Keratinocyte (primary cell): ENCODE data around the gene FCHSD1.

Experiments
- CTCF ChIP-seq, 3 experiments: IDR thresholded peaks in 1 of 3; conservative IDR thresholded peaks in 1 of 3; optimal IDR thresholded peaks in 1 of 3; 2 replicates in 2 of 3; 3 replicates in 1 of 3; pipeline versions ENCODE3 to v1.5.1; 2011; ENCODE audit warnings: low read length in 3 of 3, mild to moderate bottlenecking in 3 of 3, moderate library complexity in 2 of 3, control low read depth in 1 of 3, inconsistent platforms in 1 of 3; ENCODE audit not compliant: insufficient read depth in 2 of 3; ENCODE audit errors: extremely low read depth in 1 of 3
- EZH2 ChIP-seq: IDR thresholded peaks from one replicate; pipeline ENCODE4 v1.6.1; 2012; ENCODE audit warnings: inconsistent platforms, mild to moderate bottlenecking, low read length, moderate library complexity

- TF ChIP-seq EZH2 (no peak), CTCF (optimal IDR thresholded peaks at IDR 0.05 in 1 of 3, IDR thresholded peaks at IDR 0.05 in 1 of 3, conservative IDR thresholded peaks at IDR 0.05 in 1 of 3; ENCODE audit: extremely low read depth in 1 of 3, insufficient read depth in 2 of 3, low read length in 3 of 3) (no peak)
Observed at GRCh38 chr5:141647242-141647641, 4.0 kb downstream of the FCHSD1 start.
